HepG2 (cell line): Measurements from ENCODE around the gene RHOG. TPM values are rescaled to one million over a fixed set of nuclear protein-coding genes. Genes with fewer than 3 reads are reported as not detected.

Experiments used
- HNRNPK ChIP-seq: fragments of 200-400 bp; formaldehyde crosslinking; IDR thresholded peaks from 2 replicates; pipeline ENCODE4 v1.6.1; 2018; ENCODE audit warnings: low read length, low read depth, moderate library complexity, mild to moderate bottlenecking; ENCODE audit not compliant: poor library complexity, severe bottlenecking
- JUNB ChIP-seq: sonication (generic); formaldehyde crosslinking; IDR thresholded peaks from 2 replicates; pipeline ENCODE4 v1.8.0; 2022; ENCODE audit warnings: missing genetic modification reagents, mild to moderate bottlenecking, borderline replicate concordance
- MBNL3 ChIP-seq: fragments of 250-450 bp; sonication (Bioruptor Pico); conservative IDR thresholded peaks from 2 replicates; pipeline ENCODE4 v1.8.0; 2022; ENCODE audit warnings: mild to moderate bottlenecking, inconsistent platforms
- MED13 ChIP-seq: sonication (generic); formaldehyde crosslinking; IDR thresholded peaks from 2 replicates; pipeline ENCODE4 v1.5.0; 2020; ENCODE audit warnings: missing genetic modification reagents
- SMAD9 ChIP-seq: sonication (generic); formaldehyde crosslinking; IDR thresholded peaks from 2 replicates; pipeline ENCODE4 v1.5.1; 2020; ENCODE audit warnings: mild to moderate bottlenecking, missing genetic modification reagents
- SP140L ChIP-seq: sonication (generic); formaldehyde crosslinking; IDR thresholded peaks from 2 replicates; pipeline ENCODE4 v1.4.0; 2020; ENCODE audit warnings: missing genetic modification reagents, borderline replicate concordance
- TCF7 ChIP-seq: sonication (generic); IDR thresholded peaks from 2 replicates; pipeline ENCODE4 v1.6.1; 2016; ENCODE audit warnings: antibody characterized with exemption, low read depth
- TCF7L2 ChIP-seq: IDR thresholded peaks from 2 replicates; pipeline ENCODE4 v1.6.1; 2011; ENCODE audit warnings: mild to moderate bottlenecking, low read depth, low read length, moderate library complexity
- U2AF1 ChIP-seq: fragments of 200-400 bp; formaldehyde crosslinking; optimal IDR thresholded peaks from 2 replicates; pipeline ENCODE3; 2017; ENCODE audit warnings: mild to moderate bottlenecking, low read depth, low read length
- ZBTB7B ChIP-seq: sonication (generic); formaldehyde crosslinking; IDR thresholded peaks from 2 replicates; pipeline ENCODE4 v1.4.0; 2020; ENCODE audit warnings: missing genetic modification reagents
- ZIK1 ChIP-seq: sonication (generic); formaldehyde crosslinking; IDR thresholded peaks from 2 replicates; pipeline ENCODE4 v1.5.0; 2020; ENCODE audit warnings: mild to moderate bottlenecking, low read depth, missing genetic modification reagents, borderline replicate concordance
- ZNF530 ChIP-seq: sonication (generic); formaldehyde crosslinking; IDR thresholded peaks from 2 replicates; pipeline ENCODE4 v1.5.0; 2020; ENCODE audit warnings: low read depth, mild to moderate bottlenecking, missing genetic modification reagents
- ZNF589 ChIP-seq: sonication (generic); formaldehyde crosslinking; conservative IDR thresholded peaks from 2 replicates; pipeline ENCODE4 v1.8.0; 2022; ENCODE audit warnings: mild to moderate bottlenecking, moderate library complexity, missing genetic modification reagents
- ZNF737 ChIP-seq: sonication (generic); formaldehyde crosslinking; IDR thresholded peaks from 2 replicates; pipeline ENCODE4 v1.5.0; 2020; ENCODE audit warnings: missing genetic modification reagents, mild to moderate bottlenecking, borderline replicate concordance
- polyA plus RNA-seq, 8 experiments: library from polyadenylated mRNA; depleted of rRNA in 3 of 8; stranded (reverse) in 7 of 8; unstranded in 1 of 8; fragments of >200 nt; fragmentation: Illumina TruSeq in 4 of 8; extraction: Trizol in 4 of 8; gene quantifications; 2 replicates each; pipeline versions ENCODE4 v1.2.1 to v1.2.3, GENCODE V29; 2011 to 2016; ENCODE audit warnings: low read depth in 4 of 8, missing spikeins in 1 of 8, mixed read lengths in 1 of 8; ENCODE audit not compliant: insufficient read depth in 1 of 8
- total RNA-seq, 5 experiments: library from RNA; depleted of rRNA; stranded (reverse); fragments of >200 nt; fragmentation: Illumina TruSeq; extraction: Trizol; gene quantifications; 2 replicates each; pipeline ENCODE4 v1.2.3, GENCODE V29; 2016; ENCODE audit warnings: low read depth in 1 of 5
- TF ChIP-seq, protein P1 (sequence below): sonication (generic); formaldehyde crosslinking; IDR thresholded peaks from 2 replicates; pipeline ENCODE4 v1.4.0; 2020; ENCODE audit warnings: mild to moderate bottlenecking, missing genetic modification reagents
- TF ChIP-seq, protein P2 (sequence below): sonication (generic); formaldehyde crosslinking; IDR thresholded peaks from 2 replicates; pipeline ENCODE4 v1.5.0; 2020; ENCODE audit warnings: missing genetic modification reagents
- TF ChIP-seq, protein P3 (sequence below): sonication (generic); formaldehyde crosslinking; IDR thresholded peaks from 2 replicates; pipeline ENCODE4 v1.4.0; 2020; ENCODE audit warnings: mild to moderate bottlenecking, missing genetic modification reagents
- TF ChIP-seq, protein P4 (sequence below): fragments of 450-650 bp; IDR thresholded peaks from 2 replicates; pipeline ENCODE4 v1.6.1; 2017

Gene RHOG
- total and polyA plus RNA-seq, 2 of the 13 experiments (the other 11 are each of a cell fraction or from before 2014, with no cell fraction given), result 7.7 to 23.4 TPM

DNA sequence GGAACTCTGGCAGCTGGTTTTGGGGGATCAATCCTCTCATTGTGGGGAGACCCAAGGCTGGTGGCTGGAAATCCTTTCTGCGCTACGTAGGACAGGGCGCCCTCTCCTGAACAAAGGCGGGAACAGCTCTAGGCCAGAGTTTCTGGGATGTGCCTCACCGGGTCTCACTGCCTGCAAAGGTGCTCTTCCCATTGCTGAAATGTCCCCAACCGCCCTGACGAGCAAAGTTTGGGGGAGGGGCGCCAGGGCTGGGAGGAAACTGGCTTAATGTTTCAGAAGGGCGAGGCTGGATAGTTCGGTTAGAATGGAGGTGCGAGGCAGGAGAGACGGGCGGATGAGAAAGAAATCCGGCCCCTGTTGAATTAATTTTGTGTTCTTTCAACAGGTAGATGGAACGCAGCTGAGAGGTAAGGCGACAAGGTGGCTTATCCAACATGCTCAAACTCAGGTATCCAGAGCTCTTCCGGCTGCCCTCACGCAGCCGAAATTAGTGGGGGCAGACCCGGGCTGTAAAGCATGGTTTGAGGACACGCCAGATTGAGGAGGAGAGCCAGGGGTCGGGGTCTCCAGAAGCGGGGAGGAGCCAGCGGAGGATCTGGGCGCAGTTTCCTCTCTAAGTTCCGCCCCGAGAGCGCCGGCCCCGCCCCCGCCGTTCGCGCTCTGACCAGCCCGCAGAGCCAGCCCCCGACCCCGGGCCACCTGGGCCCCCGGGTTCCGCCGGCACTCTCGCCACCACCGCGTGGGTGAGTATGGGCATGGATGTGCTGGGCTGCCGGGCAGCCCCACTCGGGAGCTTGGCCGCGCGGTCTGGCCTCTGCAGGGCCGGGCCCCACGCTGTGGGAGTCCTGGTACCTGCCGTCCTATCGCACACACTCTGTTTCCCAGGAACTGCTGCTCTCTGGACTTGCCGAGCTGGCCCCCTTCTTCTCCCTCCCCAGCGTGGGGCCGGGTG is 32.6 kb downstream of the RHOG start, which contains the start of gene PGAP2 (continued):
- TF ChIP-seq, protein P1, sequence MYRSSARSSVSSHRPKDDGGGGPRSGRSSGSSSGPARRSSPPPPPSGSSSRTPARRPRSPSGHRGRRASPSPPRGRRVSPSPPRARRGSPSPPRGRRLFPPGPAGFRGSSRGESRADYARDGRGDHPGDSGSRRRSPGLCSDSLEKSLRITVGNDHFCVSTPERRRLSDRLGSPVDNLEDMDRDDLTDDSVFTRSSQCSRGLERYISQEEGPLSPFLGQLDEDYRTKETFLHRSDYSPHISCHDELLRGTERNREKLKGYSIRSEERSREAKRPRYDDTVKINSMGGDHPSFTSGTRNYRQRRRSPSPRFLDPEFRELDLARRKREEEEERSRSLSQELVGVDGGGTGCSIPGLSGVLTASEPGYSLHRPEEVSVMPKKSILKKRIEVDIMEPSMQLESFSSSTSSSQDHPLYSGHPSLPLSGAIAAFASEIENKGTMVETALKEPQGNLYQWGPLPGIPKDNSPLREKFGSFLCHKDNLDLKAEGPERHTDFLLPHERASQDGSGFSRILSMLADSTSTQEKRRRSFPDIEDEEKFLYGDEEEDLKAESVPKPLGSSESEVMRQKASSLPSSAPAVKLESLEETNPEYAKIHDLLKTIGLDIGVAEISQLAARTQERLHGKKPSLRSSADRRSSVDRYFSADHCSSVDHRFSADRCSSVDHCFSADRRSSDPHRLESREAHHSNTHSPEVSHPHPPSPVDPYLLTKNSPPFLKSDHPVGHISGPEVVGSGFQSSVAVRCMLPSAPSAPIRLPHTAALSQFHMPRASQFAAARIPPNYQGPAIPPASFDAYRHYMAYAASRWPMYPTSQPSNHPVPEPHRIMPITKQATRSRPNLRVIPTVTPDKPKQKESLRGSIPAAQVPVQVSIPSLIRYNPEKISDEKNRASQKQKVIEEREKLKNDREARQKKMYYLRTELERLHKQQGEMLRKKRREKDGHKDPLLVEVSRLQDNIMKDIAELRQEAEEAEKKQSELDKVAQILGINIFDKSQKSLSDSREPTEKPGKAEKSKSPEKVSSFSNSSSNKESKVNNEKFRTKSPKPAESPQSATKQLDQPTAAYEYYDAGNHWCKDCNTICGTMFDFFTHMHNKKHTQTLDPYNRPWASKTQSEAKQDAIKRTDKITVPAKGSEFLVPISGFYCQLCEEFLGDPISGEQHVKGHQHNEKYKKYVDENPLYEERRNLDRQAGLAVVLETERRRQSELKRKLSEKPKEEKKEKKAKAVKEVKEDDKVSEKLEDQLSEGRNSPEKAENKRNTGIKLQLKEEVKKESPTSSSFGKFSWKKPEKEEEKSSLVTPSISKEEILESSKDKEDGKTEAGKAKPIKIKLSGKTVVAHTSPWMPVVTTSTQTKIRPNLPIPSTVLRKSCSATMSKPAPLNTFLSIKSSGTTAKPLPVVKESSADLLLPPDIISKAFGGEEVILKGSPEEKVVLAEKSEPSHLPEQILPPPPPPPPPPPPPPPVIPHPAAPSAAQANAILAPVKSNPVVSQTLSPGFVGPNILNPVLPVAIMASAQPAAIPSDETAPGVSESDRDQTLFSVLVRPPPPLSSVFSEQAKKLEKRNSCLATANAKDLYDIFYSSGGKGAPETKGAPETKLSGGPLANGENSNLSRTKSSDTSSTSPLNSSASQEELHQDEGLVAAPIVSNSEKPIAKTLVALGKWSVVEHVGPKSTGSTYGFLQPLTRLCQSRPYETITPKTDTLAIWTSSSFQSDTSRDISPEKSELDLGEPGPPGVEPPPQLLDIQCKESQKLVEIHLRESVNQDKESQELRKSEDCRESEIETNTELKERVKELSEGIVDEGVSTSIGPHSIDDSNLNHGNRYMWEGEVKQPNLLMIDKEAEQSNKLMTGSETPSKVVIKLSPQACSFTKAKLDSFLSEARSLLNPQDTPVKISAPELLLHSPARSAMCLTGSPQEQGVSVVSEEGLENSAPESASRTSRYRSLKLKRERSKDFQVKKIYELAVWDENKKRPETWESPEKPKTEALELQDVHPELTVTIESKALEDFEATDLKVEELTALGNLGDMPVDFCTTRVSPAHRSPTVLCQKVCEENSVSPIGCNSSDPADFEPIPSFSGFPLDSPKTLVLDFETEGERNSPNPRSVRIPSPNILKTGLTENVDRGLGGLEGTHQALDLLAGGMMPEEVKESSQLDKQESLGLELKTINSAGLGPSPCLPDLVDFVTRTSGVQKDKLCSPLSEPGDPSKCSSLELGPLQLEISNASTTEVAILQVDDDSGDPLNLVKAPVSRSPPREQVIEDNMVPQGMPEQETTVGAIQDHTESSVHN (CRISPR knock-in tag), result no peak
- TF ChIP-seq JUNB (CRISPR knock-in tag) (no peak), TCF7 (no peak), ZNF530 (CRISPR knock-in tag) (no peak; the same call in 1 of the 2 replicates), SMAD9 (CRISPR knock-in tag) (no peak), ZNF589 (CRISPR knock-in tag) (0 out of 2 replicates have a peak, but pooled peaks have one; percentile 28), MED13 (no peak), MBNL3 (CRISPR knock-in tag) (no peak), U2AF1 (no peak), HNRNPK (no peak), ZBTB7B (no peak), ZIK1 (no peak; the same call in 1 of the 2 replicates), ZNF737 (CRISPR knock-in tag) (no peak), SP140L (CRISPR knock-in tag) (no peak), TCF7L2 (no peak)
- TF ChIP-seq, protein P2, sequence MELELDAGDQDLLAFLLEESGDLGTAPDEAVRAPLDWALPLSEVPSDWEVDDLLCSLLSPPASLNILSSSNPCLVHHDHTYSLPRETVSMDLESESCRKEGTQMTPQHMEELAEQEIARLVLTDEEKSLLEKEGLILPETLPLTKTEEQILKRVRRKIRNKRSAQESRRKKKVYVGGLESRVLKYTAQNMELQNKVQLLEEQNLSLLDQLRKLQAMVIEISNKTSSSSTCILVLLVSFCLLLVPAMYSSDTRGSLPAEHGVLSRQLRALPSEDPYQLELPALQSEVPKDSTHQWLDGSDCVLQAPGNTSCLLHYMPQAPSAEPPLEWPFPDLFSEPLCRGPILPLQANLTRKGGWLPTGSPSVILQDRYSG, result no peak
- TF ChIP-seq, protein P3, sequence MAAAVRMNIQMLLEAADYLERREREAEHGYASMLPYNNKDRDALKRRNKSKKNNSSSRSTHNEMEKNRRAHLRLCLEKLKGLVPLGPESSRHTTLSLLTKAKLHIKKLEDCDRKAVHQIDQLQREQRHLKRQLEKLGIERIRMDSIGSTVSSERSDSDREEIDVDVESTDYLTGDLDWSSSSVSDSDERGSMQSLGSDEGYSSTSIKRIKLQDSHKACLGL (CRISPR knock-in tag), result 0 out of 2 replicates have a peak, but pooled peaks have one; percentile 29
- TF ChIP-seq, protein P4, sequence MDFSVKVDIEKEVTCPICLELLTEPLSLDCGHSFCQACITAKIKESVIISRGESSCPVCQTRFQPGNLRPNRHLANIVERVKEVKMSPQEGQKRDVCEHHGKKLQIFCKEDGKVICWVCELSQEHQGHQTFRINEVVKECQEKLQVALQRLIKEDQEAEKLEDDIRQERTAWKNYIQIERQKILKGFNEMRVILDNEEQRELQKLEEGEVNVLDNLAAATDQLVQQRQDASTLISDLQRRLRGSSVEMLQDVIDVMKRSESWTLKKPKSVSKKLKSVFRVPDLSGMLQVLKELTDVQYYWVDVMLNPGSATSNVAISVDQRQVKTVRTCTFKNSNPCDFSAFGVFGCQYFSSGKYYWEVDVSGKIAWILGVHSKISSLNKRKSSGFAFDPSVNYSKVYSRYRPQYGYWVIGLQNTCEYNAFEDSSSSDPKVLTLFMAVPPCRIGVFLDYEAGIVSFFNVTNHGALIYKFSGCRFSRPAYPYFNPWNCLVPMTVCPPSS, result no peak
